ENCODE results near the gene SOSTDC1.
A peak's percentile ranks its signal among the peaks of the same experiment; 100 is the strongest.

The SOSTDC1 gene

DNA sequence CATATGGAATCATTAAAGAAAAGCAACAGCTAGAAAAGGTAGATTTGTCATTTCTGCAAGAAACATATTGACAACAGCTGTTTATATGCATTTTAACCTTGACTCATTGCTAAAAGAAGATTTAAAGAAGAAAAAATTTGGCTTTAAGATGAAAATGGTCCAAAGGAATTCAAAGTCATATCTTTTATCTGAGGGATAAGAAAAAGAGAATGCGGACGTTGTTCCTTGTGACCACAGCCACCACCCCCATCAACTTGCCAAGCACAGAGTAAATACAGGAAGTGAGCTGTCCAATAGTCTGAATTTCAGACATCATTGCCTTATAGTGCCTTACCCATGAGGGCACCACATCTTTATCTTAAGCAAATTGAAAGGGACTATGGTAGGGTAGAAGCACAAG lies 36.9 kb downstream of the SOSTDC1 start:
- DNase-seq (ENCODE audit: extremely low spot score) = no peak
- POLR2A ChIA-PET = no interaction called here
- no peak for TF ChIP-seq ZNF384 (IDR thresholded peaks at IDR 0.05)
- TF ChIP-seq, protein P1, sequence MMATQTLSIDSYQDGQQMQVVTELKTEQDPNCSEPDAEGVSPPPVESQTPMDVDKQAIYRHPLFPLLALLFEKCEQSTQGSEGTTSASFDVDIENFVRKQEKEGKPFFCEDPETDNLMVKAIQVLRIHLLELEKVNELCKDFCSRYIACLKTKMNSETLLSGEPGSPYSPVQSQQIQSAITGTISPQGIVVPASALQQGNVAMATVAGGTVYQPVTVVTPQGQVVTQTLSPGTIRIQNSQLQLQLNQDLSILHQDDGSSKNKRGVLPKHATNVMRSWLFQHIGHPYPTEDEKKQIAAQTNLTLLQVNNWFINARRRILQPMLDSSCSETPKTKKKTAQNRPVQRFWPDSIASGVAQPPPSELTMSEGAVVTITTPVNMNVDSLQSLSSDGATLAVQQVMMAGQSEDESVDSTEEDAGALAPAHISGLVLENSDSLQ (IDR thresholded peaks at IDR 0.05) = no peak
- TF ChIP-seq FOXM1 (IDR thresholded peaks at IDR 0.05; ENCODE audit: borderline replicate concordance) = no peak
- no peak for TF ChIP-seq CTBP1 (IDR thresholded peaks at IDR 0.05; ENCODE audit: borderline replicate concordance)
- no peak for TF ChIP-seq SP1 (IDR thresholded peaks at IDR 0.05)
- CTCF ChIA-PET = interaction anchor here (0.8 kb wide), 1 partner anchor 136 kb away, joined by 4 read pairs; no protein-coding TSS in a partner anchor

DNA sequence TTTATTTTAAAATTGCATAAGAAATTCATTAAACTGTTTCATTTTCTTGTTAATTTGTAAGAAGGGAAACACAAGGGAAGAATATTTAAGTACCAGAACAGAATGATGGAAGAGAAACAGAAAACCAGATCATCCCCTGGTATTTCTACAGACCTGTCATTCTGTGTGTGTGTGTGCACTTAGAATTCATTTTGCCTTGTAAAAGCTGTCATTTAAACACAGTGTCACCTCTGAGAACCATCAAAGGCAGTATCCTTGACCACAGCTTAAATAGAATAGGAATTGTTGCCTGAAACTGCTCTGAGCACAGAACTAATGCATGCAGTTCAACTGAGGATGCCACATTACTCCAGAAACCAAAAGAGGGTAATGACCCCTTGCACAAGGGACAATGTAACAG lies 37.4 kb downstream of the SOSTDC1 start:
- no peak for TF ChIP-seq L3MBTL2 (conservative IDR thresholded peaks at IDR 0.05)
- TF ChIP-seq LEF1 (IDR thresholded peaks at IDR 0.05; ENCODE audit: borderline replicate concordance) = no peak
- TF ChIP-seq, protein P1 (IDR thresholded peaks at IDR 0.05) = no peak
- no peak for TF ChIP-seq FOXA1 (IDR thresholded peaks at IDR 0.05)
- TF ChIP-seq BHLHE40 (IDR thresholded peaks at IDR 0.05; ENCODE audit: borderline replicate concordance) = no peak
- TF ChIP-seq ZNF384 (IDR thresholded peaks at IDR 0.05) = no peak
- TF ChIP-seq FOXK2 (IDR thresholded peaks at IDR 0.05) = no peak
- POLR2A ChIA-PET = no interaction called here
- CTCF ChIA-PET = no interaction called here
- no peak for DNase-seq (ENCODE audit: extremely low spot score)

DNA sequence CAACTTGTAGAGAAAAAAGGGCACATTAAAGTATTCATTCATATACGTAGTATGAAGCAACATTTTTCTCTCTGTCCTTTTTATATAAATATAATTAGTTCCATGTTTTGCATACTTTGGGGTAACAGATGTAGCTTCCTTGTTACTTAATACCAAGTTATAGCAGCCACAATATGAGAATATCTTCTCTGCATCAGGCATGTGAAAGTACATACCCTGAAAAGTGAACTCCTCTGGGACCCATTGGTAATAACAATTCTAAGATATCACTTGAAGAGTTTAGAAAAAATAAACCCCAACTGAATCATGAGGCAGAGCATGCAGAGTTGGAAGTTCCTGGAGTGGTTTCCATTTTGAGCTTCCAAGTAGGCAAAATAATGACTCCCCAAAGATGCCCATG lies 41.8 kb downstream of the SOSTDC1 start:
- CTCF ChIA-PET = no interaction called here
- POLR2A ChIA-PET = no interaction called here
- TF ChIP-seq SUZ12 (IDR thresholded peaks at IDR 0.05) = no peak
- TF ChIP-seq L3MBTL2 (conservative IDR thresholded peaks at IDR 0.05) = no peak
- no peak for TF ChIP-seq ARNT (IDR thresholded peaks at IDR 0.05)
- no peak for TF ChIP-seq BHLHE40 (IDR thresholded peaks at IDR 0.05; ENCODE audit: borderline replicate concordance)
- TF ChIP-seq FOXM1 (IDR thresholded peaks at IDR 0.05; ENCODE audit: borderline replicate concordance) = no peak
- TF ChIP-seq ELF4 (IDR thresholded peaks at IDR 0.05) = no peak
- no peak for TF ChIP-seq SP1 (IDR thresholded peaks at IDR 0.05)
- no peak for TF ChIP-seq FOXA1 (IDR thresholded peaks at IDR 0.05)
- no peak for DNase-seq (ENCODE audit: extremely low spot score)

DNA sequence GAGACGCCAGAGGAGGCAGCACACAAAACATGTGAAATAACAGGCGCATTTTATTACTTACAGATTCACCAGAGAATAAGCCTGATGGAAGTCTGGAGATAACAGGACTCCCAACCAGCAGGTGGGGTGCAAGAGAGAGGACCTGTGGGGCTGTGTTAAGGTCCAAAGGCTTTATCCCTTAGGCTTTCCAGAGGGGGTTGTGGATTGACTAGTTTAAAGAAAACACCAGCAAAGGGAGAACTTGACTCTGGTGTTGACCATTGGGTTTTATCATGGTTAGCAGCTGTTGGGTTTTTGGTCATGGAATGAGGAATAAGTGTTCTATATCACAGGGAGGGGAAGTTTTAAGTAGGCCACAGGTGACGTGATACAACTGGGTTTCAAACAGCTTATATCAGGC lies 42.6 kb downstream of the SOSTDC1 start:
- POLR2A ChIA-PET = no interaction called here
- DNase-seq (ENCODE audit: extremely low spot score) = no peak
- CTCF ChIA-PET = no interaction called here
- TF ChIP-seq HDGF (IDR thresholded peaks at IDR 0.05; ENCODE audit: borderline replicate concordance) = no peak
- no peak for TF ChIP-seq ZNF384 (IDR thresholded peaks at IDR 0.05)
- TF ChIP-seq, protein P1 (IDR thresholded peaks at IDR 0.05) = no peak
- no peak for TF ChIP-seq LEF1 (IDR thresholded peaks at IDR 0.05; ENCODE audit: borderline replicate concordance)
- TF ChIP-seq TARDBP (IDR thresholded peaks at IDR 0.05) = no peak

DNA sequence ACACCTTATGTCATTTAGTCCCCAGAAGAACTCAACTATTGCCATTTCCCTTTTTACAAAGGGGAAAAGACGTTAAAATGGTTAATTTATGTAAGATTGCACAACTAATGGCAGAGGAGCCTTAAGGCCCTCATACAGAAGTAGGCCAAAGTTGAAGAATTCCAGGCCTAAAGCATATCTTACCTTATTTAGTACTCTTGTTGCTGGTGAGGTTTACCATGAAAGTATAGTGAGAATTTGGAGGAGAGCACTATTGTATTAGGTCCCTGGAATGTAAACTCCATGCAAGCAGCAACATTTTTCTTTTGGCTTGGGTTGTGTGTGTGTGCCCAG lies 43.5 kb downstream of the SOSTDC1 start:
- ChIA-PET CTCF (no interaction called here), POLR2A (interaction anchor here (0.6 to 2.2 kb wide), 3 partner anchors 19 to 92 kb away, joined by 3 to 12 read pairs (median 5); partner anchors contain the start of gene SOSTDC1)
- no peak for DNase-seq (ENCODE audit: extremely low spot score)
- TF ChIP-seq TARDBP (IDR thresholded peaks at IDR 0.05) = no peak
- TF ChIP-seq L3MBTL2 (conservative IDR thresholded peaks at IDR 0.05) = no peak
- no peak for TF ChIP-seq LEF1 (IDR thresholded peaks at IDR 0.05; ENCODE audit: borderline replicate concordance)
- TF ChIP-seq BHLHE40 (IDR thresholded peaks at IDR 0.05; ENCODE audit: borderline replicate concordance) = no peak
- no peak for TF ChIP-seq ELF4 (IDR thresholded peaks at IDR 0.05)
- TF ChIP-seq CTBP1 (IDR thresholded peaks at IDR 0.05; ENCODE audit: borderline replicate concordance) = no peak
- TF ChIP-seq SUZ12 (IDR thresholded peaks at IDR 0.05) = no peak
- TF ChIP-seq NFRKB (IDR thresholded peaks at IDR 0.05) = no peak
- TF ChIP-seq FOXA1 (IDR thresholded peaks at IDR 0.05) = no peak
- TF ChIP-seq FOXM1 (IDR thresholded peaks at IDR 0.05; ENCODE audit: borderline replicate concordance) = no peak
- no peak for TF ChIP-seq ARNT (IDR thresholded peaks at IDR 0.05)
- no peak for TF ChIP-seq FOXK2 (IDR thresholded peaks at IDR 0.05)
- TF ChIP-seq HDGF (IDR thresholded peaks at IDR 0.05; ENCODE audit: borderline replicate concordance) = no peak
- TF ChIP-seq, protein P1 (IDR thresholded peaks at IDR 0.05) = no peak
- no peak for TF ChIP-seq SP1 (IDR thresholded peaks at IDR 0.05)

DNA sequence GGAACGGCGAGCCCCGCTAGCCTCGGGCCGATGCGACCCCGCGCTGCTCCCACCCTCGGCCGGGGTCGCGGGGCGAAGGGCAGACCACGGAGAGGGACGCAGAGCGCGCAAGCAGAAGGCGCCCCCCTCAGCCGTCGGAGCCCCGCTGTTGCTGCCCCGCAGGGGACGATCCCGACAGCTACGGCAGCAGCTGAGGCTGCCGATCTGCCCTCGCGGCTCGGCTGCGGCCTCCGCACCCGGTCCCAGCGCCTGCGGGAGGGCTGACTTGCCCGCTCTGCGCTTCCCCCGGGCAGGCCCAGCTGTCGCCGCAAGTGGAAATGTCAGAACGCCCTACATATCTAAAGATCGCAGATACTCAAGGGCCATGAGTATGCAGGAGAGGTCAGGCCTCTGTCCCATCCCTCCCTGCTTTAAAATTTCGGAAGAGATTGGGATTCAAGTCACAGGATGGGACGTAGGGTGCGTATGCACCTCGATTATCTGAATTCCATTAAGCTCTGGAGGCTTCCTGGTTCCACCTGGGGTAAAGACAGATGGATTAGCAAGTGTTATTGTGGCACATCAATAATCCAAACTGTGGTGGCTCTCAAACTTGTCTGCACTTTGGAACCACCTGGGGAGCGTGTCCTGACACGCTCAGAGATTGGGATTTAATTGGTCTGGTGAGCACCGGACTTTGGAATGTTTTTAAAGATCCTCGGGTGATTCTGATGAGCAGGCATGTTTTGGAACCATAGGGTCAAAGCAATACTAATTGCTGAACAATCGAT lies 44.0 kb downstream of the SOSTDC1 start, which contains the start of gene CRPPA:
TSS of gene CRPPA (minus strand) at position 206 of the 770 bp plus-strand sequence. CDS start 216 bp downstream, outside the sequence.
- DNase-seq (ENCODE audit: extremely low spot score) = peak; percentile 52

More for the DNA sequence above, 44.0 kb downstream of the SOSTDC1 start, which contains the start of gene CRPPA:
- POLR2A ChIA-PET = interaction anchor here (0.6 to 2.2 kb wide), 11 partner anchors 9 to 143 kb away, joined by 3 to 13 read pairs (median 4); partner anchors contain the start of gene SOSTDC1
- TF ChIP-seq SP1 (IDR thresholded peaks at IDR 0.05) = no peak
- TF ChIP-seq SUZ12 (IDR thresholded peaks at IDR 0.05) = no peak
- no peak for TF ChIP-seq ELF4 (IDR thresholded peaks at IDR 0.05)
- TF ChIP-seq, protein P1 (IDR thresholded peaks at IDR 0.05) = no peak
- TF ChIP-seq LEF1 (IDR thresholded peaks at IDR 0.05; ENCODE audit: borderline replicate concordance) = no peak
- TF ChIP-seq HDGF (IDR thresholded peaks at IDR 0.05; ENCODE audit: borderline replicate concordance) = 0 out of 2 replicates have a peak, but pooled peaks have one; percentile 60
- TF ChIP-seq FOXK2 (IDR thresholded peaks at IDR 0.05) = no peak
- TF ChIP-seq L3MBTL2 (conservative IDR thresholded peaks at IDR 0.05) = peak; percentile 34; the same call in 1 of the 2 replicates
- TF ChIP-seq ZNF384 (IDR thresholded peaks at IDR 0.05) = no peak
- no peak for TF ChIP-seq TARDBP (IDR thresholded peaks at IDR 0.05)
- CTCF ChIA-PET = interaction anchor here (1.1 kb wide), 1 partner anchor 153 kb away, joined by 4 read pairs; no protein-coding TSS in a partner anchor

All from HEK293T (cell line).